T-helper 1 cell treated with Interleukin-12 subunit alpha and Interleukin-12 subunit beta and Interleukin-4 antibody, amounts not matched to agents 30 μg/mL and 1 μg/mL, for 36 hours (primary cell): ENCODE data around the gene RETREG1.

Source experiments
- H3K27ac Mint-ChIP-seq: one replicate; pipeline ENCODE4 v1.8.0; 2021; ENCODE audit warnings: mild to moderate bottlenecking, mixed read lengths
- H3K27me3 Mint-ChIP-seq: one replicate; pipeline ENCODE4 v1.8.0; 2021; ENCODE audit warnings: low read depth, mixed read lengths
- H3K36me3 Mint-ChIP-seq: one replicate; pipeline ENCODE4 v1.8.0; 2021; ENCODE audit warnings: low read depth, mixed read lengths
- H3K4me1 Mint-ChIP-seq: one replicate; pipeline ENCODE4 v1.8.0; 2021; ENCODE audit warnings: low read depth, mixed read lengths
- H3K4me3 Mint-ChIP-seq: one replicate; pipeline ENCODE4 v1.8.0; 2021; ENCODE audit warnings: mild to moderate bottlenecking, moderate library complexity, mixed read lengths
- H3K9me3 Mint-ChIP-seq: one replicate; pipeline ENCODE4 v1.8.0; 2021; ENCODE audit warnings: mixed read lengths

The RETREG1 gene

GRCh38 chr5:16580382-16580781 lies 36.4 kb downstream of the RETREG1 start:
- no peak overlapping the region for H3K27ac Mint-ChIP-seq

GRCh38 chr5:16579142-16579847 lies 37.5 kb downstream of the RETREG1 start:
- H3K27ac Mint-ChIP-seq = no peak overlapping the region
- peaks cover 13% of the 10 kb centered on the region for H3K36me3 Mint-ChIP-seq
- H3K9me3 Mint-ChIP-seq = no peaks in the 10 kb centered on the region
- no peak overlapping the region for H3K4me3 Mint-ChIP-seq
- H3K4me1 Mint-ChIP-seq = peaks cover 10% of the 10 kb centered on the region
- H3K27me3 Mint-ChIP-seq = no peaks in the 10 kb centered on the region

More at GRCh38 chr5:16580382-16580781, 36.4 kb downstream of the RETREG1 start:
- Mint-ChIP-seq H3K27me3 (no peaks in the 10 kb centered on the region), H3K4me3 (no peak overlapping the region), H3K9me3 (no peaks in the 10 kb centered on the region), H3K36me3 (peaks cover 13% of the 10 kb centered on the region), H3K4me1 (peaks cover 7% of the 10 kb centered on the region)

- Mint-ChIP-seq H3K4me3 (no peak overlapping the region), H3K4me1 (peaks cover 14% of the 10 kb centered on the region)
Measured at GRCh38 chr5:16578474-16578883, 38.3 kb downstream of the RETREG1 start.

GRCh38 chr5:16577677-16578076 lies 39.1 kb downstream of the RETREG1 start:
- H3K36me3 Mint-ChIP-seq = peaks cover 15% of the 10 kb centered on the region
- no peak overlapping the region for H3K4me3 Mint-ChIP-seq
- H3K4me1 Mint-ChIP-seq = peaks cover 14% of the 10 kb centered on the region
- no peaks in the 10 kb centered on the region for H3K9me3 Mint-ChIP-seq
- no peak overlapping the region for H3K27ac Mint-ChIP-seq
- H3K27me3 Mint-ChIP-seq = no peaks in the 10 kb centered on the region

More at GRCh38 chr5:16578474-16578883, 38.3 kb downstream of the RETREG1 start:
- no peak overlapping the region for H3K27ac Mint-ChIP-seq
- H3K9me3 Mint-ChIP-seq = no peaks in the 10 kb centered on the region
- H3K36me3 Mint-ChIP-seq = peaks cover 15% of the 10 kb centered on the region
- H3K27me3 Mint-ChIP-seq = no peaks in the 10 kb centered on the region

GRCh38 chr5:16574789-16575721 lies 41.7 kb downstream of the RETREG1 start:
- Mint-ChIP-seq H3K4me1 (peaks cover 15% of the 10 kb centered on the region), H3K27ac (no peak overlapping the region), H3K4me3 (no peak overlapping the region), H3K9me3 (no peaks in the 10 kb centered on the region), H3K36me3 (peaks cover 19% of the 10 kb centered on the region), H3K27me3 (no peaks in the 10 kb centered on the region)

- Mint-ChIP-seq H3K4me3 (no peak overlapping the region), H3K4me1 (peaks cover 18% of the 10 kb centered on the region), H3K27ac (no peak overlapping the region), H3K27me3 (no peaks in the 10 kb centered on the region), H3K36me3 (peaks cover 24% of the 10 kb centered on the region), H3K9me3 (no peaks in the 10 kb centered on the region)
Measured at GRCh38 chr5:16573401-16573800, 43.4 kb downstream of the RETREG1 start.

GRCh38 chr5:16572289-16573015 lies 44.3 kb downstream of the RETREG1 start:
- no peak overlapping the region for H3K4me3 Mint-ChIP-seq
- H3K9me3 Mint-ChIP-seq = no peaks in the 10 kb centered on the region
- peaks cover 20% of the 10 kb centered on the region for H3K36me3 Mint-ChIP-seq
- H3K27me3 Mint-ChIP-seq = no peaks in the 10 kb centered on the region
- H3K4me1 Mint-ChIP-seq = peaks cover 12% of the 10 kb centered on the region
- no peak overlapping the region for H3K27ac Mint-ChIP-seq

- no peak overlapping the region for H3K27ac Mint-ChIP-seq
- H3K4me1 Mint-ChIP-seq = peaks cover 14% of the 10 kb centered on the region
- H3K36me3 Mint-ChIP-seq = peaks cover 28% of the 10 kb centered on the region
- H3K4me3 Mint-ChIP-seq = no peak overlapping the region
- H3K27me3 Mint-ChIP-seq = no peaks in the 10 kb centered on the region
- no peaks in the 10 kb centered on the region for H3K9me3 Mint-ChIP-seq
Measured at GRCh38 chr5:16571016-16571415, 45.8 kb downstream of the RETREG1 start.

GRCh38 chr5:16570121-16570815 lies 46.5 kb downstream of the RETREG1 start:
- H3K36me3 Mint-ChIP-seq = peaks cover 30% of the 10 kb centered on the region
- H3K9me3 Mint-ChIP-seq = no peaks in the 10 kb centered on the region
- peaks cover 14% of the 10 kb centered on the region for H3K4me1 Mint-ChIP-seq
- no peaks in the 10 kb centered on the region for H3K27me3 Mint-ChIP-seq
- H3K4me3 Mint-ChIP-seq = no peak overlapping the region
- no peak overlapping the region for H3K27ac Mint-ChIP-seq

GRCh38 chr5:16568875-16569580 lies 47.8 kb downstream of the RETREG1 start:
- H3K27me3 Mint-ChIP-seq = no peaks in the 10 kb centered on the region
- H3K36me3 Mint-ChIP-seq = peaks cover 28% of the 10 kb centered on the region
- H3K4me1 Mint-ChIP-seq = peaks cover 8% of the 10 kb centered on the region
- H3K27ac Mint-ChIP-seq = no peak overlapping the region
- H3K4me3 Mint-ChIP-seq = no peak overlapping the region
- no peaks in the 10 kb centered on the region for H3K9me3 Mint-ChIP-seq

GRCh38 chr5:16567365-16567764 lies 49.4 kb downstream of the RETREG1 start:
- H3K4me3 Mint-ChIP-seq = no peak overlapping the region
- H3K27me3 Mint-ChIP-seq = no peaks in the 10 kb centered on the region
- no peaks in the 10 kb centered on the region for H3K9me3 Mint-ChIP-seq
- no peak overlapping the region for H3K27ac Mint-ChIP-seq
- H3K4me1 Mint-ChIP-seq = peaks cover 9% of the 10 kb centered on the region
- peaks cover 31% of the 10 kb centered on the region for H3K36me3 Mint-ChIP-seq

- H3K27ac Mint-ChIP-seq = no peak overlapping the region
- no peaks in the 10 kb centered on the region for H3K9me3 Mint-ChIP-seq
- H3K4me1 Mint-ChIP-seq = peaks cover 9% of the 10 kb centered on the region
- H3K36me3 Mint-ChIP-seq = peaks cover 29% of the 10 kb centered on the region
- no peaks in the 10 kb centered on the region for H3K27me3 Mint-ChIP-seq
- H3K4me3 Mint-ChIP-seq = no peak overlapping the region
Measured at GRCh38 chr5:16565118-16565517, 51.7 kb downstream of the RETREG1 start.

GRCh38 chr5:16564248-16564867 lies 52.4 kb downstream of the RETREG1 start:
- peaks cover 24% of the 10 kb centered on the region for H3K36me3 Mint-ChIP-seq
- H3K9me3 Mint-ChIP-seq = no peaks in the 10 kb centered on the region
- H3K27ac Mint-ChIP-seq = no peak overlapping the region
- no peaks in the 10 kb centered on the region for H3K27me3 Mint-ChIP-seq
- H3K4me1 Mint-ChIP-seq = peaks cover 8% of the 10 kb centered on the region
- no peak overlapping the region for H3K4me3 Mint-ChIP-seq
